HG02588 (cell line): ENCODE results near the gene SCYL3.
"Not testable (repeated sequence)": the region's sequence is repeated elsewhere in the genome, so short reads cannot be mapped to it uniquely, and the experiment has no call there.

Experiments used
- ATAC-seq: cut with Tn5 transposase; IDR thresholded peaks from one replicate; pipeline ENCODE4 v1.9.1; 2021; ENCODE audit warnings: mild to moderate bottlenecking, moderate library complexity; ENCODE audit not compliant: unreplicated experiment

SCYL3 gene

DNA sequence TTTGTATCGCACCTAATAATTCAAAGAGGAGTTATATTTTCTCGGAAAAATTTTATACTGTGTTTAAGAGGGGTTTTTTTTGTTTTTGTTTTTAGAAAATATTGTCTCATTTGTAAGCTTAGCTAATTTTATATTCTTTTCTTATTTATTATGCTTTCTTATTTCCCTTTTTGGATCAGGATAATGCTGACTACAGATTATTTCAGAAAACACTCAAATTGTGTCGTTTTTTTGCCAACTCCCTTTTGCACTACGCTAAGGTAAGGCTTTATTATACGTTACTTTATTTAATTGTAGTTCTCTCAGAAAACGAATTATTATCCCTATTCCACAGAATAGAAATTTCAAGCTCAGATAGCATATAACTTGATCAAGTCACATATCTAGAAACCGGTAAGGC, 72.2 kb downstream of the SCYL3 start:
- no peak for ATAC-seq

DNA sequence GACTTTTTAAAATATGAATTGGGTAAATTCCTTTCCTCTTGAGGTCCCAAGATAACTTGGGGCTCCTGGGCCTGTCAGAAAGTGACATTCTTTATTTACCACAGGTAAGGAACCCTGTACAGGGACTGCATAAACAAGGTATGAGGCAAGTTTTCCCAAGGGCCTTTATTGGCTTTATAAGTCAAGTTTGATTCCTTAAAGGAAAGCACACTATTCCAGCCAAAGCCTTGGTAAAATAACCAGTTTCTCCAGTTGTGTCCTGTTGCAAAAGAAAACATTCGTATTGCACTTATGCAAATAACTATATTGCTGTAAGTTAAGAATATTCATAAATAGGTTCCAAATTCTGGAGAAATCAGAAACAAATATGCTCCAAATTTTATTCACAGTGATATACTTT, 77.1 kb downstream of the SCYL3 start:
- ATAC-seq = no peak

DNA sequence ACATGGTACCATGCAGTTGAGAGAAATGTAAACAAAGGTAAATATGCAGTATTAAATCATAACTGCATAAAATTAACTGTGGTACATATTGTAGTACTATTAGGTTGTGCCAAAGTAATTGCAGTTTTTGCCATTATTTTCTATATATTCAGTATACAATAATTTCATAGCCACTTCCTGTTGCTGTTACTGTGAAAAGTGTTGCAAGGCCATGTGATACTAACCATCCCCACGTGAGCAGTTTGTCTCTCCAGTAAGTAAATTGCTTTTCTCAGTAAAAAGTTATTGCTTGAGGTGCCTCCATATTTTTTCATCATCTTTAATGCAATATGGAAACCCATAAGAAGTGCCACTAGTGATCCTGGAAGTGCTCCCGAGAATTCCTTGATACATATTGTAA, 79.4 kb downstream of the SCYL3 start:
- no peak for ATAC-seq

DNA sequence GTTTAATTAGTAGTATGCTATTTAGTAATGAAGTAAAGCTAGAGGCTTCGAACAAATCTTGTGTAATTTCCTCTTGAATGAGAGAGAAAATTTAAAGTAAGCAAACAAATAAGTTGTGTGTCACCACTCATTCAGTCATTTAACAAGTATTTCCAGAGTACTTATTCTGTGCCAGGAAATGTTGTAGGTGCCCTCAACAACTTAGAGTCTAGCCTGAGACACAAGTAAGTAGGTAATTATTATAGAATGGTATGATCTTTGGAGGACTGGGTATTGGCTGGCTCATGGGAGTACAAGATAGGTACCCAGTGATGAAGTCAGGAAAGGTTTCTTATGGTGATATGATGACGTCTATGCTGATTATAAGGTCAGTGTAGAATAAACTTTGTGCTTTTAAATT, 81.6 kb downstream of the SCYL3 start:
- no peak for ATAC-seq

DNA sequence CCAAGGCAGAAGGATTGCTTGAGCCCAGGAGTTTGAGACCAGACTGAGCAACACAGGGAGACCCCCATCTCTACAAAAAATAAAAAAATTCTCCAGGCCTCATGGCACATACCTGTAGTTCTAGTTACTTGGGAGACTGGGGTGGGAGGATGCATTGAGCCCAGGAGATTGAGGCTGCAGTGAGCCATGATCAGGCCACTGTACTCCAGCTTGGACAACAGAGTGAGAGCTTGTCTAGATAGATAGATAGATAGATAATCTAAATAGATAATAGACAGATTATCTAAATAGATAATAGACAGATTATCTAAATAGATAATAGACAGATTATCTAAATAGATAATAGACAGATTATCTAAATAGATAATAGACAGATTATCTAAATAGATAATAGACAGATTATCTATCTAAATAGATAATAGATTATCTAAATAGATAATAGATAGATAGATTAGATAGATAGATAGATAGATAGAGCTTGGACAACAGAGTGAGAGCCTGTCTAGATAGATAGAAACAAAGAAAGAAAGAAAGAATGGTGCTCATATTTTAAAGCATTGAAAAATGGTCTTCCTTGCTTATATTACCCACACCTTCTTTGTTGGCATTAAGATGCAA, 82.2 kb downstream of the SCYL3 start:
- not testable (repeated sequence) for ATAC-seq

DNA sequence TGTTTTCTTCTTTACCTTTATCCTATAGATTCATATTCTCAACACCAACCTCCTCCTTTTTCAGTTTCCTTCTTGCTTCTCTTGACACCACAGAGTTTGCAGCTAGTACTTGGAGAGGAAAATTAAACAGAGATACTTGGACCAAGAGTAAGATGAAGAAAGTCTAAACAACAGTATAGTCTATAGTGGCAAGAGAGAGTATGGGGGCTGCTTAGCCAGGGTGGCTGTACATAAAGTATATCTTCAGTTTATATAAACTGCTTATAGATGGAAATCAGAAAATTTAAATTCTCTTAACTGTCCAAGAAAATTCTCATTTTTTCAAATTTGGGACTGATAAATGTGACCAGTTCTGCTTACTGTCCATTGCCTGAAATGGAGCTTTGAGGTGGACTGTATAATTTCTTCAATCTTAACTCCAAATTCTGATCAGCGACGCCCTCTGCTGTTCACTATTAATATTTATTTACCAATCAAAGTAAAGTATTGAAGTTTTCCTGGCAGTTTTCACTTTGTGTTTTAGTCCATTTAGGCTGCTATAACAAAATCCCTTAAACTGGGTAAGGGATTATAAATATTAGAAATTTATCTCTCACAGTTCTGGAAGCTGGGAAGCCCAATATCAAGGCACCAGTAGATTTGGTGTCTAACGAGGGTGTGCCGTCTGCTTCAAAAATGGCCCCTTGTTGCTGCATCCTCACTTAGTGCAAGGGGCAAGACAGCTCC, 84.2 kb downstream of the SCYL3 start:
- ATAC-seq = no peak

DNA sequence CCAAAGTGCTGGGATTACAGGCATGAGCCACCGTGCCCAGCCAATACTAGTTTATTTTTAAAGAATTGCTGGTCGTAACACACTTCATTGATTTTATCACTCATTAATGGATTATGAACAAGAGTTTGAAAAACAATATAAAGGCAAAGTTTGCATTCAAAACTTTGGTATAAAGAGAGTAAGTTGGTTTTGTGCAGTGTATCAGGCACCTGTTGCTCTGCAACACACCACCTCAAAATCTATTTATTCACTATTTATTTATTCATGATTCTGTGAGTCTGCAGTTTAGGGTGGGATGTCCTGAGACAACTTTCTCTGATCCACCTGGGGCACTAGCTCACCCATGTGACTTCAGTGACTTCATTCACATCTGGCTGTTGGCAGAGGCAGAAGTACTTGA, 88.8 kb downstream of the SCYL3 start:
- no peak for ATAC-seq

DNA sequence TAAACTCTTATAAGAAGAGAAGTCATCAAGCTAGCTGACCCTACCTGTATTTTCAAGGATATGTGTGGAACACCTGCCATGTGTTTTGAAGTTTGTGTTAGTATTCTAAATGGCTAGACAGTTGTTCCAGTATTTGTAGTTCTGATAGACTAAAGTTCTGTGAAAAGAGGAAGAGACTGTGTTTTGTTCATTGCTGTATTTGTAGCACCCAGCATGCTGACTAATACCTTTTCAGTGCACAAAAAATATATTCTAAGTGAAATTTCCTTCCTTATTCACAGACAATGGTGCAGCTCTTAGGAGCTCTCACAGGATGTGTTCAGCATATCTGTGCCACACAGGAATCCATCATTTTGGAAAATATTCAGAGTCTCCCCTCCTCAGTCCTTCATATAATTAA, 90.8 kb downstream of the SCYL3 start:
- no peak for ATAC-seq
